ENCODE data around the gene SHB.

DNA sequence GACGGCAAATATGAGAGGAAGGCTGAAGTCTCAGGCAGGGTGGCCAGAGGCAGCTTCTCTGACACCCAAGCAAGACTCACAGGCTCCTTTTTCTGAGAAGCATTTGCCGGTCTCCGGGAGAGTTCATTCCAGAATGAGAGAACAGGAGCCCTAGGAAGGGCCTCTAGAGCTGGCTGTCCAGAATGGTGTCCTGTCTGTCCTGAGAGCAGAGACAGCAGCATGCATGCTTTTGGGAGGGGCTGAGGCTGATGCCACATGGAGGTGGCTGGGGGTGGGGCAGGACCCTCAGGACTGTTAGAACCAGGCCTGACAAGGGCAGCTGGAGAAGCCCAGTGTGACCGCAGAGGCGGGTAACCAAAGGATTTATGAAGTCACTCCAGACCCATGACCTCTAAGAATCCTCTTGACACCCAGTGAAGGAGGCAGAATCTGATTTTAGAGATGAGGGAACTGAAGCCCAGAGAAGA is 60.0 kb downstream of the SHB start:
- TF ChIP-seq, protein P1, sequence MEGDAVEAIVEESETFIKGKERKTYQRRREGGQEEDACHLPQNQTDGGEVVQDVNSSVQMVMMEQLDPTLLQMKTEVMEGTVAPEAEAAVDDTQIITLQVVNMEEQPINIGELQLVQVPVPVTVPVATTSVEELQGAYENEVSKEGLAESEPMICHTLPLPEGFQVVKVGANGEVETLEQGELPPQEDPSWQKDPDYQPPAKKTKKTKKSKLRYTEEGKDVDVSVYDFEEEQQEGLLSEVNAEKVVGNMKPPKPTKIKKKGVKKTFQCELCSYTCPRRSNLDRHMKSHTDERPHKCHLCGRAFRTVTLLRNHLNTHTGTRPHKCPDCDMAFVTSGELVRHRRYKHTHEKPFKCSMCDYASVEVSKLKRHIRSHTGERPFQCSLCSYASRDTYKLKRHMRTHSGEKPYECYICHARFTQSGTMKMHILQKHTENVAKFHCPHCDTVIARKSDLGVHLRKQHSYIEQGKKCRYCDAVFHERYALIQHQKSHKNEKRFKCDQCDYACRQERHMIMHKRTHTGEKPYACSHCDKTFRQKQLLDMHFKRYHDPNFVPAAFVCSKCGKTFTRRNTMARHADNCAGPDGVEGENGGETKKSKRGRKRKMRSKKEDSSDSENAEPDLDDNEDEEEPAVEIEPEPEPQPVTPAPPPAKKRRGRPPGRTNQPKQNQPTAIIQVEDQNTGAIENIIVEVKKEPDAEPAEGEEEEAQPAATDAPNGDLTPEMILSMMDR (conservative IDR thresholded peaks at IDR 0.05; ENCODE audit: low read depth, low read length) = no peak
- no peak for TF ChIP-seq EZH2phosphoT487 (IDR thresholded peaks at IDR 0.05; ENCODE audit: borderline replicate concordance, low read length)
- TF ChIP-seq EZH2 (IDR thresholded peaks at IDR 0.05; ENCODE audit: low read length, unreplicated experiment) = no peak
